ENCODE measurements around the gene LY6G6F. TPM values are rescaled to one million over a fixed set of nuclear protein-coding genes. Genes with fewer than 3 reads are reported as not detected.

Gene LY6G6F
- total RNA-seq, 1 donor from 2014 or later, result not detected

- no peak for DNase-seq (ENCODE audit: extremely low spot score in 2 of 2)
- Histone ChIP-seq H3K9me3 (no peaks in the 10 kb centered on the region), H3K27ac (peak overlapping the region; percentile 95), H3K4me3 (peak overlapping the region; percentile 79 to 95), H3K4me1 (peaks cover 51% of the 10 kb centered on the region), H3K27me3 (no peaks in the 10 kb centered on the region), H3K36me3 (peaks cover 0 to 55% of the 10 kb centered on the region in 2 donors)
- TF ChIP-seq POLR2AphosphoS5 (IDR thresholded peaks at IDR 0.05; ENCODE audit: insufficient read depth in 1 of 2, low read depth in 1 of 2) (no peak), CTCF (IDR thresholded peaks at IDR 0.05) (no peak), POLR2A (IDR thresholded peaks at IDR 0.05) (no peak)
- intact Hi-C loops (cut with DNase I), result no loop called here
These were observed 40.2 kb upstream of the LY6G6F start for GRCh38 chr6:31666337-31666965.

GRCh38 chr6:31669676-31670075 is 37.0 kb upstream of the LY6G6F start, which contains the start of gene LY6G5B:
LY6G5B (plus strand) TSS chr6:31669976; CDS start chr6:31670951, 975 bp downstream.
- no peak for DNase-seq (ENCODE audit: extremely low spot score in 2 of 2)
- intact Hi-C loops (cut with DNase I), result loop anchor here (2.0 to 10.0 kb wide), 2 partner anchors 31 to 285 kb away; partner anchors contain the start of genes NELFE and SKIC2
- Histone ChIP-seq H3K27me3 (no peaks in the 10 kb centered on the region), H3K4me3 (no peak within 1 kb of the TSS), H3K9me3 (no peaks in the 10 kb centered on the region), H3K4me1 (peaks cover 24% of the 10 kb centered on the region), H3K36me3 (peaks cover 3 to 67% of the 10 kb centered on the region in 2 donors), H3K27ac (no peak within 1 kb of the TSS)
- TF ChIP-seq POLR2AphosphoS5 (IDR thresholded peaks at IDR 0.05; ENCODE audit: insufficient read depth in 1 of 2, low read depth in 1 of 2) (no peak), POLR2A (IDR thresholded peaks at IDR 0.05) (no peak), CTCF (IDR thresholded peaks at IDR 0.05) (no peak)

GRCh38 chr6:31676322-31676903 is 30.3 kb upstream of the LY6G6F start:
- H3K27ac ChIP-seq, result no peak overlapping the region
- H3K36me3 ChIP-seq, result peaks cover 3 to 20% of the 10 kb centered on the region in 2 donors
- H3K9me3 ChIP-seq, result no peaks in the 10 kb centered on the region
- intact Hi-C loops (cut with DNase I), result loop anchor here (10.0 kb wide), 1 partner anchor 278 kb away; the partner anchor contains the start of genes NELFE and SKIC2
- DNase-seq (ENCODE audit: extremely low spot score in 2 of 2), result no peak
- H3K4me3 ChIP-seq, result no peak overlapping the region
- no peaks in the 10 kb centered on the region for H3K27me3 ChIP-seq
- no peak for TF ChIP-seq POLR2A (IDR thresholded peaks at IDR 0.05)
- TF ChIP-seq CTCF (IDR thresholded peaks at IDR 0.05), result no peak
- peaks cover 11% of the 10 kb centered on the region for H3K4me1 ChIP-seq

GRCh38 chr6:31676904-31677303 is 29.8 kb upstream of the LY6G6F start:
- DNase-seq (ENCODE audit: extremely low spot score in 2 of 2), result no peak
- intact Hi-C loops (cut with DNase I), result loop anchor here (10.0 kb wide), 1 partner anchor 278 kb away; the partner anchor contains the start of genes NELFE and SKIC2
- no peak overlapping the region for H3K27ac ChIP-seq
- no peaks in the 10 kb centered on the region for H3K27me3 ChIP-seq
- peaks cover 3 to 16% of the 10 kb centered on the region in 2 donors for H3K36me3 ChIP-seq
- no peaks in the 10 kb centered on the region for H3K9me3 ChIP-seq
- H3K4me1 ChIP-seq, result peaks cover 15% of the 10 kb centered on the region
- TF ChIP-seq CTCF (IDR thresholded peaks at IDR 0.05) (no peak), POLR2A (IDR thresholded peaks at IDR 0.05) (no peak), POLR2AphosphoS5 (IDR thresholded peaks at IDR 0.05; ENCODE audit: insufficient read depth in 1 of 2, low read depth in 1 of 2) (no peak)
- H3K4me3 ChIP-seq, result no peak overlapping the region

GRCh38 chr6:31677955-31678354 is 28.7 kb upstream of the LY6G6F start:
- peaks cover 0 to 5% of the 10 kb centered on the region in 2 donors for H3K36me3 ChIP-seq
- no peak for TF ChIP-seq CTCF (IDR thresholded peaks at IDR 0.05)
- TF ChIP-seq POLR2A (IDR thresholded peaks at IDR 0.05), result no peak
- no peak for TF ChIP-seq POLR2AphosphoS5 (IDR thresholded peaks at IDR 0.05; ENCODE audit: insufficient read depth in 1 of 2, low read depth in 1 of 2)
- H3K9me3 ChIP-seq, result no peaks in the 10 kb centered on the region
- peaks cover 19% of the 10 kb centered on the region for H3K4me1 ChIP-seq
- intact Hi-C loops (cut with DNase I), result loop anchor here (10.0 kb wide), 1 partner anchor 277 kb away; the partner anchor contains the start of genes NELFE and SKIC2
- no peak for DNase-seq (ENCODE audit: extremely low spot score in 2 of 2)
- H3K27me3 ChIP-seq, result no peaks in the 10 kb centered on the region
- no peak overlapping the region for H3K4me3 ChIP-seq
- no peak overlapping the region for H3K27ac ChIP-seq

All from vagina (tissue), 2 donors.